ENCODE data around the gene PSMC3. TPM values are rescaled to one million over a fixed set of nuclear protein-coding genes. Genes with fewer than 3 reads are reported as not detected.

PSMC3 gene
- total RNA-seq, 1 donor from 2014 or later, result 34.8 TPM

DNA sequence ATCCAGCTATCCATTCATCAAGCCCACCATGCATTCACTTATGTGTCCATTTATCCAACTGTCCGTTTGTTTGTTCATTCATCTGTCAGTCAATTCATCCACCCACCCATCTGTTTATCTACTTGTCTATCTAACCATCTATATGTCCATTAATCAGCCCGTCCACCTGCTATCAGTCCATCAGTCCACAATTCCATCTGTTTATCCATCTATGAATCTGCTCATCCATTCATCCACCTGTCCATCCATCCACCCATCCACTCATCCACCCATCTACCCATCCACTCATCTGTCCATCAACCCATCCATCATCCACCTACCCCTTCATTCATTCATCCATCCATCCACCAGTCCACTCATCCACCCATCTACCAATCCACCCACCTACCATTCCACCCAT is 46.9 kb downstream of the PSMC3 start:
- Histone ChIP-seq H3K4me3 (no peak overlapping the region), H3K36me3 (no peaks in the 10 kb centered on the region), H3K4me1 (no peaks in the 10 kb centered on the region), H3K9me3 (no peaks in the 10 kb centered on the region), H3K27me3 (no peaks in the 10 kb centered on the region), H3K27ac (no peak overlapping the region)
- DNase-seq (ENCODE audit: low spot score in 2 of 2), result no peak
- no peak for TF ChIP-seq CTCF (IDR thresholded peaks at IDR 0.05)
- intact Hi-C loops (cut with DNase I), result no loop called here

- no peak overlapping the region for H3K4me3 ChIP-seq
- no peaks in the 10 kb centered on the region for H3K27me3 ChIP-seq
- H3K4me1 ChIP-seq, result peaks cover 0 to 3% of the 10 kb centered on the region in 2 donors
- no peak for DNase-seq (ENCODE audit: low spot score in 2 of 2)
- H3K27ac ChIP-seq, result peak overlapping the region in 1 of 2 donors; percentile 39
- H3K36me3 ChIP-seq, result no peaks in the 10 kb centered on the region
- intact Hi-C loops (cut with DNase I), result no loop called here
- no peaks in the 10 kb centered on the region for H3K9me3 ChIP-seq
- no peak for TF ChIP-seq CTCF (IDR thresholded peaks at IDR 0.05)
These were observed 47.4 kb downstream of the PSMC3 start for GRCh38 chr11:47378836-47379170.

GRCh38 chr11:47378010-47378835 is 48.0 kb downstream of the PSMC3 start, which contains the start of gene SPI1:
Gene SPI1, minus strand, starts transcription at chr11:47378547. Its CDS starts 194 bp downstream, at chr11:47378353.
- peak within 1 kb of the TSS in 1 of 2 donors; percentile 30 for H3K4me3 ChIP-seq
- H3K9me3 ChIP-seq, result no peaks in the 10 kb centered on the region
- intact Hi-C loops (cut with DNase I), result no loop called here
- TF ChIP-seq CTCF (IDR thresholded peaks at IDR 0.05), result no peak
- peak within 1 kb of the TSS; percentile 53 to 55 for H3K27ac ChIP-seq
- H3K36me3 ChIP-seq, result no peaks in the 10 kb centered on the region
- H3K4me1 ChIP-seq, result peaks cover 0 to 3% of the 10 kb centered on the region in 2 donors
- DNase-seq (ENCODE audit: low spot score in 2 of 2), result peak in 1 of 2 donors; percentile 53
- H3K27me3 ChIP-seq, result no peaks in the 10 kb centered on the region

GRCh38 chr11:47377571-47378009 is 48.6 kb downstream of the PSMC3 start:
- Histone ChIP-seq H3K4me3 (peak overlapping the region in 1 of 2 donors; percentile 30), H3K9me3 (no peaks in the 10 kb centered on the region), H3K4me1 (peaks cover 0 to 3% of the 10 kb centered on the region in 2 donors), H3K27ac (peak overlapping the region; percentile 53 to 55), H3K27me3 (no peaks in the 10 kb centered on the region), H3K36me3 (no peaks in the 10 kb centered on the region)
- DNase-seq (ENCODE audit: low spot score in 2 of 2), result no peak
- intact Hi-C loops (cut with DNase I), result no loop called here
- TF ChIP-seq CTCF (IDR thresholded peaks at IDR 0.05), result no peak

DNA sequence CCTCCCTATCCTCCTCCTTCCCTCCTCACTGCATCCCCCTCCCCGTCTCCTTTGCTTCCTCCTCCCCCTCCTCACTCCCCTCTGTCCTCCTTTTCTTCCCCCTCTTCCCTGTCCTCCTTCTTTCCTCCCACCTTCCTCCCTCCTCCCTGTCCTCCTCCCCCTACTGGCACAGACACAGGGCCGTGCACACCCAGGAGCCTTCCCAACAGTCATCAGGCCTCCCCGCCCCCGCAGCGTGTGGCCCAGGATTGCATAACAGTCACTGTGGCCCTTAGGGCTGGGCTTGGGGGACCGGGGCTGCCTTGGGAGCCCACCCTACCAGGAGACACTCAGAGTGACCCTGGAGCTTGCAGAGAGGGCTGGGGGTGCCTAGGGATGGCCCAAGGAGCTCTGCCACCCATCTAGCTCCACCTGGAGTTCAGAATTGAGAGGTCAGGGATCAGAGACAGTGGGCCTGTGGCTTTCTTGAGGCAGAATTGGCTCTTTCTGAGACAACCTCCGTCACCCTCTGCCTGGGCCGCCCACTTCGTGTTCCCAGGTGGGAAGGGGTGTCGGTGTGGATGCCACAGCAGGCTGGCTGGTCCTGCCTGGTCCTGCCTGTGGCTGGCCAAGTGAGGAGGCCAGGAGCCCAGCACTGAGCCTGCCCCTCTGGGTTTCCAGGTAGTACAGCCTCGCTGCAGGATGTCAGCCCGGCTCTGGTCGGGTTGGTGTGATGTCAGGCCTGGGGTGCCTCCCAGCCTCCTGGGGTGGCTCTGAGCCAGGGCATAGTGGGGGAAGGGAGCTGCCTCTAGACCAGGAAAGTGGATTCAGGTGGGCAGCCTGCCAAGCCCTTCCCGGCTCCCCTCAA is 49.5 kb downstream of the PSMC3 start:
- Histone ChIP-seq H3K4me1 (peaks cover 0 to 3% of the 10 kb centered on the region in 2 donors), H3K9me3 (no peaks in the 10 kb centered on the region), H3K36me3 (no peaks in the 10 kb centered on the region), H3K27ac (peak overlapping the region in 1 of 2 donors; percentile 53), H3K4me3 (peak overlapping the region in 1 of 2 donors; percentile 30), H3K27me3 (no peaks in the 10 kb centered on the region)
- DNase-seq (ENCODE audit: low spot score in 2 of 2), result no peak
- TF ChIP-seq CTCF (IDR thresholded peaks at IDR 0.05), result no peak
- intact Hi-C loops (cut with DNase I), result no loop called here
